K562 (cell line): Measurements from ENCODE around the gene MRPL22. TPM values are rescaled to one million over a fixed set of nuclear protein-coding genes. Genes with fewer than 3 reads are reported as not detected.

Experiments
- CBFB ChIP-seq: sonication (generic); formaldehyde crosslinking; IDR thresholded peaks from 2 replicates; pipeline ENCODE4 v1.4.0; 2020; ENCODE audit warnings: mild to moderate bottlenecking, missing genetic modification reagents
- FOXK1 ChIP-seq: sonication (generic); formaldehyde crosslinking; IDR thresholded peaks from 2 replicates; pipeline ENCODE4 v1.8.0; 2022; ENCODE audit warnings: missing genetic modification reagents, mild to moderate bottlenecking, borderline replicate concordance
- FOXP1 ChIP-seq: sonication (generic); formaldehyde crosslinking; IDR thresholded peaks from 2 replicates; pipeline ENCODE4 v1.8.0; 2022; ENCODE audit warnings: mild to moderate bottlenecking, missing genetic modification reagents
- FOXP4 ChIP-seq: sonication (generic); formaldehyde crosslinking; IDR thresholded peaks from 2 replicates; pipeline ENCODE4 v1.8.0; 2022; ENCODE audit warnings: mild to moderate bottlenecking, missing genetic modification reagents, borderline replicate concordance
- HLTF ChIP-seq: fragments of 450-650 bp; IDR thresholded peaks from 2 replicates; pipeline ENCODE4 v1.6.1; 2016
- HMBOX1 ChIP-seq: sonication (generic); IDR thresholded peaks from 2 replicates; pipeline ENCODE4 v1.6.1; 2016
- HMG20B ChIP-seq: fragments of 250-450 bp; sonication (Bioruptor Pico); IDR thresholded peaks from 2 replicates; pipeline ENCODE4 v1.5.0; 2021; ENCODE audit warnings: mild to moderate bottlenecking
- IFI16 ChIP-seq: fragments of 250-450 bp; sonication (Bioruptor Pico); IDR thresholded peaks from 2 replicates; pipeline ENCODE4 v2.1.2; 2022; ENCODE audit warnings: mild to moderate bottlenecking, inconsistent platforms
- KHSRP ChIP-seq: fragments of 450-650 bp; IDR thresholded peaks from 2 replicates; pipeline ENCODE4 v1.6.1; 2017
- MAX ChIP-seq: sonication (generic); formaldehyde crosslinking; IDR thresholded peaks from 2 replicates; pipeline ENCODE4 v1.9.0; 2022; ENCODE audit warnings: mild to moderate bottlenecking, missing genetic modification reagents
- NR1H2 ChIP-seq: sonication (generic); formaldehyde crosslinking; IDR thresholded peaks from 2 replicates; pipeline ENCODE4 v1.4.0; 2020; ENCODE audit warnings: mild to moderate bottlenecking, missing genetic modification reagents
- OTX1 ChIP-seq: fragments of 450-650 bp; formaldehyde crosslinking; IDR thresholded peaks from 2 replicates; pipeline ENCODE4 v1.4.0; 2022; ENCODE audit warnings: mild to moderate bottlenecking
- PHB ChIP-seq: fragments of 250-450 bp; sonication (Bioruptor Pico); IDR thresholded peaks from 2 replicates; pipeline ENCODE4 v1.5.0; 2021
- RBM14 ChIP-seq: fragments of 200-400 bp; formaldehyde crosslinking; IDR thresholded peaks from 2 replicates; pipeline ENCODE4 v1.6.1; 2018; ENCODE audit warnings: low read depth, mild to moderate bottlenecking, low read length, moderate library complexity, borderline replicate concordance; ENCODE audit not compliant: insufficient read depth
- THRAP3 ChIP-seq: fragments of 450-650 bp; IDR thresholded peaks from 2 replicates; pipeline ENCODE4 v1.6.1; 2016; ENCODE audit warnings: mild to moderate bottlenecking, inconsistent platforms, borderline replicate concordance
- ZBTB12 ChIP-seq: fragments of 250-450 bp; sonication (Bioruptor Pico); IDR thresholded peaks from 2 replicates; pipeline ENCODE4 v1.4.0; 2020
- ZC3H8 ChIP-seq: fragments of 450-650 bp; IDR thresholded peaks from 2 replicates; pipeline ENCODE4 v1.6.1; 2017
- ZNF174 ChIP-seq: fragments of 250-450 bp; sonication (Bioruptor Pico); IDR thresholded peaks from 2 replicates; pipeline ENCODE4 v1.4.0; 2020; ENCODE audit warnings: mild to moderate bottlenecking
- ZNF592 ChIP-seq: fragments of 450-650 bp; IDR thresholded peaks from 2 replicates; pipeline ENCODE4 v1.6.1; 2017; ENCODE audit warnings: antibody characterized with exemption, mild to moderate bottlenecking
- ZSCAN32 ChIP-seq: fragments of 450-650 bp; formaldehyde crosslinking; IDR thresholded peaks from 2 replicates; pipeline ENCODE4 v1.4.0; 2020; ENCODE audit warnings: mild to moderate bottlenecking, moderate library complexity
- polyA plus RNA-seq, 8 experiments: library from polyadenylated mRNA; depleted of rRNA in 4 of 8; stranded (reverse) in 5 of 8; unstranded in 3 of 8; fragments of >200 nt; fragmentation: Nextera tagmentation in 2 of 8; fragmentation: Illumina TruSeq in 1 of 8; extraction: Ambion mirVana in 2 of 8; extraction: Trizol in 1 of 8; gene quantifications; 2 replicates each; pipeline versions ENCODE4 v1.2.1 to v1.2.3, GENCODE V29; 2011 to 2014; ENCODE audit warnings: inconsistent platforms in 1 of 8, missing spikeins in 1 of 8
- total RNA-seq, 7 experiments: library from RNA; depleted of rRNA in 6 of 7; stranded (reverse); fragments of >200 nt in 6 of 7; fragmentation: Illumina TruSeq in 2 of 7; extraction: Trizol in 2 of 7; gene quantifications; 2 replicates each; pipeline versions ENCODE4 v1.2.1 to v1.2.3, GENCODE V29; 2011 to 2021; ENCODE audit warnings: low replicate concordance in 1 of 7

The MRPL22 gene
- total and polyA plus RNA-seq, 9 of the 15 experiments (the other 6 are each of a cell fraction or from before 2014, with no cell fraction given), result 41.1 to 424 (median 102) TPM

GRCh38 chr5:154937186-154937717 lies 3.6 kb upstream of the MRPL22 start (continued):
- TF ChIP-seq FOXP1 (CRISPR knock-in tag), result peak; percentile 7; the same call in 1 of the 2 replicates
- TF ChIP-seq HMBOX1, result no peak
- TF ChIP-seq FOXP4, result peak; percentile 68; the same call in 1 of the 2 replicates
- TF ChIP-seq NR1H2 (CRISPR knock-in tag), result no peak
- TF ChIP-seq KHSRP, result no peak
- no peak for TF ChIP-seq RBM14
- TF ChIP-seq OTX1 (CRISPR knock-in tag), result no peak
- no peak for TF ChIP-seq IFI16 (CRISPR knock-in tag)
- TF ChIP-seq ZNF592, result 0 out of 2 replicates have a peak, but pooled peaks have one; percentile 26
- TF ChIP-seq PHB (CRISPR knock-in tag), result no peak
- TF ChIP-seq HLTF, result no peak
- no peak for TF ChIP-seq ZSCAN32 (CRISPR knock-in tag)
- TF ChIP-seq CBFB (CRISPR knock-in tag), result no peak
- TF ChIP-seq MAX (CRISPR knock-in tag), result no peak
- TF ChIP-seq ZNF174 (CRISPR knock-in tag), result no peak
- no peak for TF ChIP-seq THRAP3
- TF ChIP-seq ZC3H8, result no peak
- TF ChIP-seq ZBTB12 (CRISPR knock-in tag), result no peak
- TF ChIP-seq HMG20B, result no peak
- no peak for TF ChIP-seq FOXK1 (CRISPR knock-in tag)
